Thoracic aorta (tissue), 2 donors: Measurements from ENCODE around the gene RRBP1. TPM values are rescaled to one million over a fixed set of nuclear protein-coding genes. Genes with fewer than 3 reads are reported as not detected.
A peak's percentile ranks its signal among the peaks of the same experiment; 100 is the strongest.

Experiments used
- ATAC-seq: fragments of 150-250 bp; one replicate; pipeline ENCODE4 v1.8.0; 2017; ENCODE audit warnings: low read depth; ENCODE audit not compliant: insufficient number of reproducible peaks, low FRiP score
- DNase-seq: peaks from one replicate; pipeline ENCODE4 v3.0.0-alpha.2; 2020; ENCODE audit warnings: low spot score
- H3K27ac ChIP-seq, 2 donors: fragments of 200-600 bp; sonication (generic); 1 replicate in 1 of 2; 2 replicates in 1 of 2; pipeline ENCODE4 v1.5.1; 2016; ENCODE audit warnings: mild to moderate bottlenecking in 2 of 2, moderate library complexity in 2 of 2
- H3K27me3 ChIP-seq: fragments of 200-600 bp; sonication (generic); replicated peaks from 2 replicates; pipeline ENCODE4 v1.6.0; 2016; ENCODE audit warnings: mild to moderate bottlenecking; ENCODE audit not compliant: insufficient read depth
- H3K36me3 ChIP-seq: fragments of 200-600 bp; sonication (generic); one replicate; pipeline ENCODE4 v1.5.1; 2016
- H3K4me1 ChIP-seq, 2 donors: fragments of 200-600 bp; sonication (generic); 1 replicate in 1 of 2; 2 replicates in 1 of 2; pipeline versions ENCODE4 v1.5.1 to v1.6.0; 2016; ENCODE audit warnings: low read depth in 2 of 2, mild to moderate bottlenecking in 1 of 2; ENCODE audit not compliant: control insufficient read depth in 1 of 2
- H3K4me3 ChIP-seq: fragments of 200-600 bp; sonication (generic); 2 replicates; pipeline ENCODE4 v1.5.1; 2016; ENCODE audit warnings: mild to moderate bottlenecking
- H3K9me3 ChIP-seq: fragments of 200-600 bp; sonication (generic); 2 replicates; pipeline ENCODE4 v1.5.1; 2016
- total RNA-seq, 2 donors: library from RNA; depleted of rRNA; stranded (reverse); fragments of >200 nt; gene quantifications; one replicate each; pipeline versions ENCODE4 v1.1.0 to v1.2.3, GENCODE V29; 2016
- TF ChIP-seq, protein P1 (sequence below): fragments of 200-600 bp; sonication (generic); IDR thresholded peaks from one replicate; pipeline ENCODE4 v1.5.1; 2019; ENCODE audit warnings: antibody characterized with exemption

The RRBP1 gene
- total RNA-seq, 2 donors from 2014 or later: 113 to 163 TPM

DNA sequence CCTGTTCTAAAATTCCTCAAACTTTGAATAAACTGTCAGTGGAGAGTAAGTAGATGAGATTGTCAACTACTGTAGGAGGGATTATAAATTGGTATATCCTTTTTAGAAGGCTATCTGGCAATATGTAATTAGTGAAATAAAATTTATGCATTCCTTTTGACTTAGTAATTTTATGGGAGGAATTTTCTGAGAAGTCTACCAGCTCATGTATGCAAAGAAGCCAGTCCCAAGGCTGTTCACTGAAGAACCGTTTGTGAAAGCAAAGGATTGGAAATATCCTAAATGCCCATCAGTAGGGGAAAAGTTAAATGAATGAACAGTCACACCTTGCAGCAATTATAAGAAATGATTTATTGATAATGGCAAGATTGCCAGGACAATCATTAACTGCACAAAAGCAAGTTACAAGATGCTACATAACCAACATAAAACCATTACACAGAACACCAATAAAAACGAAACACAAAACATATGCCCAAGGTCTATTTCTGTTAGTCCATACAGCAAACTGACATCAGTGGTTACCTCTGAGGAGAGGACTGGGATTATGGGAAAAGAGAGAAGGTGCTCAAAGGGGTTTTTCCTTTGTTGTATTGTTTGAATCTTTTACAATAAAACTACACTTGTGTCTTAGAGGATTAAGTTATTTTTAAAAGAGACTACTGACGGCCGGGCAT lies 116.7 kb downstream of the RRBP1 start:
- H3K4me1 ChIP-seq: peaks cover 31 to 80% of the 10 kb centered on the region in 2 donors

More for the DNA sequence above, 116.7 kb downstream of the RRBP1 start:
- Histone ChIP-seq H3K27ac (peak overlapping the region; percentile 94 to 98), H3K36me3 (no peaks in the 10 kb centered on the region), H3K4me3 (no peak overlapping the region), H3K27me3 (no peaks in the 10 kb centered on the region), H3K9me3 (no peaks in the 10 kb centered on the region)
- TF ChIP-seq, protein P1, sequence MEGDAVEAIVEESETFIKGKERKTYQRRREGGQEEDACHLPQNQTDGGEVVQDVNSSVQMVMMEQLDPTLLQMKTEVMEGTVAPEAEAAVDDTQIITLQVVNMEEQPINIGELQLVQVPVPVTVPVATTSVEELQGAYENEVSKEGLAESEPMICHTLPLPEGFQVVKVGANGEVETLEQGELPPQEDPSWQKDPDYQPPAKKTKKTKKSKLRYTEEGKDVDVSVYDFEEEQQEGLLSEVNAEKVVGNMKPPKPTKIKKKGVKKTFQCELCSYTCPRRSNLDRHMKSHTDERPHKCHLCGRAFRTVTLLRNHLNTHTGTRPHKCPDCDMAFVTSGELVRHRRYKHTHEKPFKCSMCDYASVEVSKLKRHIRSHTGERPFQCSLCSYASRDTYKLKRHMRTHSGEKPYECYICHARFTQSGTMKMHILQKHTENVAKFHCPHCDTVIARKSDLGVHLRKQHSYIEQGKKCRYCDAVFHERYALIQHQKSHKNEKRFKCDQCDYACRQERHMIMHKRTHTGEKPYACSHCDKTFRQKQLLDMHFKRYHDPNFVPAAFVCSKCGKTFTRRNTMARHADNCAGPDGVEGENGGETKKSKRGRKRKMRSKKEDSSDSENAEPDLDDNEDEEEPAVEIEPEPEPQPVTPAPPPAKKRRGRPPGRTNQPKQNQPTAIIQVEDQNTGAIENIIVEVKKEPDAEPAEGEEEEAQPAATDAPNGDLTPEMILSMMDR: no peak
- no peak for DNase-seq
- no peak for ATAC-seq

Other genes with a start within 250 kb of the RRBP1 start
- 1 to 10 TPM; 2.4 to 3.0 TPM for gene BFSP1, start 150.9 kb downstream of the RRBP1 start, total RNA-seq
- 1,000 to 10,000 TPM; 1,342 to 1,977 TPM for gene DSTN, start 112.2 kb downstream of the RRBP1 start, total RNA-seq
- not detected for gene BANF2, start 17.7 kb upstream of the RRBP1 start, total RNA-seq